Left ventricle myocardium inferior (tissue), 1 donor: ENCODE data around the gene ILKAP. TPM values are rescaled to one million over a fixed set of nuclear protein-coding genes. Genes with fewer than 3 reads are reported as not detected.

Source experiments
- DNase-seq: peaks from one replicate; pipeline ENCODE4 v3.0.0-alpha.2; 2020
- H3K27ac ChIP-seq: fragments of 200-600 bp; replicated peaks from 2 replicates; pipeline ENCODE4 v1.8.0; 2021
- H3K27me3 ChIP-seq: fragments of 200-600 bp; 2 replicates; pipeline ENCODE4 v1.8.0; 2021; ENCODE audit warnings: low read depth
- H3K36me3 ChIP-seq: fragments of 200-600 bp; 2 replicates; pipeline ENCODE4 v1.8.0; 2021
- H3K4me1 ChIP-seq: fragments of 200-600 bp; 2 replicates; pipeline ENCODE4 v1.8.0; 2021
- H3K4me3 ChIP-seq: fragments of 200-600 bp; 2 replicates; pipeline ENCODE4 v1.8.0; 2021; ENCODE audit warnings: mild to moderate bottlenecking, moderate library complexity
- H3K9me3 ChIP-seq: fragments of 200-600 bp; replicated peaks from 2 replicates; pipeline ENCODE4 v1.8.0; 2021
- CTCF ChIP-seq: fragments of 200-600 bp; IDR thresholded peaks from 2 replicates; pipeline ENCODE4 v1.8.0; 2021; ENCODE audit warnings: antibody characterized with exemption, mild to moderate bottlenecking, borderline replicate concordance
- intact Hi-C: fragments of 100-400 bp; cut with micrococcal nuclease; formaldehyde crosslinking; loops from one replicate; pipeline ENCODE4 v1.11.0; 2022
- total RNA-seq: library from RNA; stranded (reverse); fragmentation: NEBNext Ultra II Directional; extraction: Animal tissue kit (Norgen Biotek cat#: 25700); gene quantifications from one replicate; pipeline ENCODE4 v1.2.1, GENCODE V29; 2021
- donor health status: DM: no; HTN: yes; CAD: no; lungs with severe emphysema.

The ILKAP gene
- total RNA-seq, 1 donor from 2014 or later, result 26.5 TPM

- DNase-seq, result peak; percentile 13
- intact Hi-C loops, result no loop called here
- Histone ChIP-seq H3K9me3 (no peaks in the 10 kb centered on the region), H3K4me3 (no peak overlapping the region), H3K4me1 (peaks cover 32% of the 10 kb centered on the region), H3K27me3 (peaks cover 70% of the 10 kb centered on the region), H3K36me3 (no peaks in the 10 kb centered on the region), H3K27ac (no peak overlapping the region)
- no peak for TF ChIP-seq CTCF
Observed at GRCh38 chr2:238162251-238162845, 41.1 kb downstream of the ILKAP start.

DNA sequence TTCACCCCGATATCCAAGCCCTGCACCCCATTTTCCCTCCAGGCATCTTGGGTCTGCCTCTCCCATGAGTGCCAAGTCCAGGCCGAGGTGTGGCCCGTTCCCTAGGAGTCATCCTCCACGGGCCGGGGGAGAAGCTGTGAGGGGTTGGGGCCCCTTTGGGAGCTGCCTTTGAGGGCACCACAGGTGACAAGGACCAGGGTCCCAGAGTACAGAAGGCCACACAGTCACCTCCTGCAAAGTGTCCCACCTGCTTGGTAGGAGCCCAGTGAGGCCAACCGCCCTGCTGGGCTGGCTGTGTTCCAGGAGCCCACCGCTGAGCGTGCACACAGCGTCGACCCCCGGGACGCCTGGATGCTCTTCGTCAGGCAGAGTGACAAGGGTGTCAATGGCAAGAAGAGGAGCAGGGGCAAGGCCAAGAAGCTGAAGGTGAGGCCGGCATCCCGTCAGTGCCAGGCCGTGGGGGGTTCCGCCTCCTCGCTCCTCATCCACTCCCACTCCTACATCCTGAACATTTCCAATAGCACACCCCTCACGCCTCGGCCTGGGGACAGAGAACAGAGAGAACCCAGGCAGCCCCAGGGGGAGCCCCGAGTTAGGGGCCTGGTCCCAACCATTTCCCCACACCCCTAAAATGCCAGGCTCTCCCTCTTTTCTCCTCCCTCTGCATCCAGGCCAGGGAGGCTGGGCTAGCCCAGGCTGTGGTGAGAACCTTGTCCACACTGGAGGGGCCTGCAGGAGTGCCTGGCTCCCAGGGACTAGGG is 42.0 kb downstream of the ILKAP start:
- Histone ChIP-seq H3K4me3 (no peak overlapping the region), H3K9me3 (no peaks in the 10 kb centered on the region), H3K36me3 (no peaks in the 10 kb centered on the region), H3K4me1 (peaks cover 32% of the 10 kb centered on the region), H3K27me3 (peaks cover 70% of the 10 kb centered on the region), H3K27ac (no peak overlapping the region)
- intact Hi-C loops, result no loop called here
- peak; percentile 13 for DNase-seq
- no peak for TF ChIP-seq CTCF

DNA sequence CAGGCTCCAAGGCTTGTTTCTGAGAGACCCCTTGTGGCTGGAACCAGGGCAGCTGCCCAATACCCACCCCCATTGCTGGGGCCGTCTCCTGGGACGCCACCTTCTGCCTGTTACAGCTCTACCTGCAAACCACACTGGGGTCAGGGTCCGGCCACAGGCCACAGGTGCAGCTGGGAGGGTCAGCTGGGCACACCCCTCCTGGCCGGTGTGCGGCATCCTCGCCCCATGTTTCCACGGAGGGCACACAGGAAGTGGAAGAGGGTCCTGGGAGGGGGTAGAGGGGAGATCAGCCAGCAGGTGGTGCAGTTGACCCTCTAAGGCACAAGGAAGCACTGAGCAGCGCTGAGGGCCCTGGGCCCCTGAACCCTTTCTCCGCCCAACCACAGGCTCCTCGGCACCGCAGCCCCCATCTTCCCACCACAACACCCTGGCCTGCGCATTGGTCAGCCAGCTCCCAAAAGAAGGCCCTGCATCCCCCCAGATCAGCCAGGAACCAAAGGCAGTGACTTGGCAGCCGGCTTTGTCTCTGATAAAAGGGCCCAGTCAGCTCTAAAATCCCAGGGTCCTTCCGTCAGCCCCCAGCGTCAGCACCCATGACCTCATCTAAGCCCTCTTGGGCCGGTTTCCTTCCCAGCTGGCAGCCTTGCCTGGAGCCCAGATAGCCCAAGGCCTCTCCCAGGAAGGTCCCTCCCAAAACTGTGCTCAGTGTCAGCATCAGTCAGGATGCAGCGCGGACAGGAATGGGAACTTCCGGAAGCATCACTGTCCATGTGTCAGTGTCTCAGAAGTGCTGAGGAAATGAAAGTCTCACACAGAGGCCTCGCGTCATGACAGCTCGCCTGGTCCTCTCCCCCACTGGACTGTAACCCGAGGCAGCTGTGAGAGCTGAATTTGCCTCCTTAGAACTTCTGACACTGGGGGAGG is 43.0 kb downstream of the ILKAP start:
- no peak overlapping the region for H3K27ac ChIP-seq
- H3K4me1 ChIP-seq, result peaks cover 32% of the 10 kb centered on the region
- no peaks in the 10 kb centered on the region for H3K9me3 ChIP-seq
- TF ChIP-seq CTCF, result peak; percentile 36
- H3K27me3 ChIP-seq, result peaks cover 70% of the 10 kb centered on the region
- DNase-seq, result peak; percentile 11
- H3K36me3 ChIP-seq, result no peaks in the 10 kb centered on the region
- no peak overlapping the region for H3K4me3 ChIP-seq
- intact Hi-C loops, result no loop called here

DNA sequence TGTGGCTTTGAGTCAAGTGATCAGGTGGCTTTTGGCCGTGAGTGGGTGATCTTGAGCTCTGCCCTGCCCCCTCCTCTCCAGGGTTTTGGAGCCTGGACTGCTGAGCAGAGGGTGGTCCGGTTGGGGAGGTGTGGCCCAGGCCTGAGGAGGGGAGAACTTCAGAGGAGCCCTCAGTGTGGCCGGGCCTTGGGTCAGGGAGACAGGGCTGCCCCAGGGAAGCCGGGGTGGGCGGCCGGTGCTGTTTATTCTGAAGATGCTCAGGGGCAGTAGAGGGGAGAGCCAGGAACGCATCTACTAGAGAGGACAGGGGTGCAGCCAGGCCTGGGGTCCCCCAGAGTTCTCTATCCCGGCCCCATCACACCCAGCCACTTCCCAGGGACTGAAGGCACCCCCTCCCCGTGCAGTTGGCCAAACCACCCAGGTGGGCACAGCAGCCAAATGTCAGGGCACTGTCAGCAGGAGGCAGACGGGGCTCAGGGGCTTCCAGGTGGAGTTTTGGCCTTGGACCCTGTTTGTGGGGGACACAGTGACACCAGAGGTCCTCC is 43.8 kb downstream of the ILKAP start:
- Histone ChIP-seq H3K9me3 (no peaks in the 10 kb centered on the region), H3K27me3 (peaks cover 67% of the 10 kb centered on the region), H3K27ac (no peak overlapping the region), H3K36me3 (no peaks in the 10 kb centered on the region), H3K4me1 (peaks cover 32% of the 10 kb centered on the region), H3K4me3 (peak overlapping the region; percentile 52)
- no peak for TF ChIP-seq CTCF
- peak; percentile 10 for DNase-seq
- intact Hi-C loops, result no loop called here

- intact Hi-C loops, result no loop called here
- H3K9me3 ChIP-seq, result no peaks in the 10 kb centered on the region
- peak; percentile 12 for DNase-seq
- H3K4me3 ChIP-seq, result peak overlapping the region; percentile 52
- no peak overlapping the region for H3K27ac ChIP-seq
- H3K36me3 ChIP-seq, result no peaks in the 10 kb centered on the region
- peaks cover 32% of the 10 kb centered on the region for H3K4me1 ChIP-seq
- no peak for TF ChIP-seq CTCF
- H3K27me3 ChIP-seq, result peaks cover 61% of the 10 kb centered on the region
Observed at GRCh38 chr2:238159071-238159539, 44.4 kb downstream of the ILKAP start.
